IMR-90 (cell line): Measurements from ENCODE around the gene AK6. TPM values are rescaled to one million over a fixed set of nuclear protein-coding genes. Genes with fewer than 3 reads are reported as not detected.

ENCODE experiments used
- ATAC-seq: fragments of 200-7000 bp; cut with Tn5 transposase; 2 replicates; pipeline ENCODE4 v1.9.1; 2020; ENCODE audit warnings: low read depth, mild to moderate bottlenecking, moderate library complexity
- BruUV-seq: library from RNA; stranded (reverse); fragments of 400-500 nt; replicated peaks from 2 replicates; lab custom pipeline; 2021; lab: Mats Ljungman, UMichigan
- CTCF ChIA-PET: fragments of 300-600 bp; formaldehyde crosslinking; extraction: SDS; loops from one replicate; lab custom pipeline; 2021; ENCODE audit warnings: antibody characterized with exemption; lab: Yijun Ruan, JAX
- POLR2A ChIA-PET: fragments of 300-600 bp; sonication (Branson Sonifier 250); formaldehyde crosslinking; loops from one replicate; lab custom pipeline; 2022; ENCODE audit warnings: antibody characterized with exemption; ENCODE audit not compliant: unreplicated experiment; lab: Charles Lee
- DNase-seq: peaks from one replicate; pipeline ENCODE4 v3.0.0; 2013
- H2AFZ ChIP-seq: replicated peaks from 2 replicates; pipeline ENCODE3; 2013; ENCODE audit warnings: low read length, mild to moderate bottlenecking; ENCODE audit not compliant: poor library complexity
- H2AK5ac ChIP-seq: 2 replicates; pipeline ENCODE4 v1.6.1; 2013; ENCODE audit warnings: low read depth, low read length, inconsistent platforms
- H2AK9ac ChIP-seq: replicated peaks from 2 replicates; pipeline ENCODE3; 2013; ENCODE audit warnings: mild to moderate bottlenecking, low read depth, low read length, moderate library complexity; ENCODE audit not compliant: poor library complexity
- H2BK120ac ChIP-seq: 2 replicates; pipeline ENCODE4 v1.6.1; 2013; ENCODE audit warnings: low read depth, low read length, inconsistent platforms
- H2BK15ac ChIP-seq: 3 replicates; pipeline ENCODE4 v1.6.1; 2013; ENCODE audit warnings: low read depth, low read length, inconsistent platforms
- H2BK20ac ChIP-seq: 2 replicates; pipeline ENCODE4 v1.6.1; 2013; ENCODE audit warnings: low read depth, mild to moderate bottlenecking, inconsistent platforms, low read length, moderate library complexity
- H2BK5ac ChIP-seq: 2 replicates; pipeline ENCODE4 v1.6.1; 2013; ENCODE audit warnings: mild to moderate bottlenecking, low read depth, low read length, inconsistent platforms; ENCODE audit not compliant: poor library complexity, severe bottlenecking
- H3K14ac ChIP-seq: replicated peaks from 2 replicates; pipeline ENCODE4 v1.6.1; 2013; ENCODE audit warnings: low read depth, low read length, inconsistent platforms
- H3K18ac ChIP-seq: 2 replicates; pipeline ENCODE4 v1.6.1; 2013; ENCODE audit warnings: low read depth, low read length, control low read depth
- H3K23ac ChIP-seq: 2 replicates; pipeline ENCODE4 v1.6.1; 2013; ENCODE audit warnings: low read depth, low read length, inconsistent platforms
- H3K27ac ChIP-seq: 2 replicates; pipeline ENCODE4 v1.5.1; 2013; ENCODE audit warnings: mild to moderate bottlenecking, control low read depth, low read length; ENCODE audit not compliant: insufficient read depth
- H3K27me3 ChIP-seq: 2 replicates; pipeline ENCODE4 v1.6.1; 2013; ENCODE audit warnings: low read length; ENCODE audit not compliant: control insufficient read depth, insufficient read depth
- H3K36me3 ChIP-seq: 2 replicates; pipeline ENCODE4 v1.6.1; 2013; ENCODE audit warnings: low read length, mixed read lengths; ENCODE audit not compliant: control insufficient read depth, insufficient read depth
- H3K4ac ChIP-seq: 2 replicates; pipeline ENCODE4 v1.6.1; 2013; ENCODE audit warnings: low read depth, low read length, inconsistent platforms
- H3K4me1 ChIP-seq: 2 replicates; pipeline ENCODE4 v1.6.1; 2013; ENCODE audit warnings: low read length, mixed read lengths; ENCODE audit not compliant: control insufficient read depth, insufficient read depth
- H3K4me2 ChIP-seq: 2 replicates; pipeline ENCODE4 v1.6.1; 2013; ENCODE audit warnings: low read depth, mild to moderate bottlenecking, control low read depth, low read length, moderate library complexity
- H3K4me3 ChIP-seq: 2 replicates; pipeline ENCODE4 v1.5.1; 2013; ENCODE audit warnings: low read depth, mild to moderate bottlenecking, control low read depth, low read length, moderate library complexity; ENCODE audit not compliant: insufficient read depth
- H3K56ac ChIP-seq: 2 replicates; pipeline ENCODE4 v1.6.1; 2013; ENCODE audit warnings: low read length, inconsistent platforms; ENCODE audit not compliant: insufficient read depth; ENCODE audit errors: extremely low read depth
- H3K79me1 ChIP-seq, 2 experiments: 2 replicates each; pipeline ENCODE4 v1.6.1; 2013; ENCODE audit warnings: low read length in 2 of 2, inconsistent platforms in 1 of 2, low read depth in 1 of 2
- H3K9ac ChIP-seq: 2 replicates; pipeline ENCODE4 v1.6.1; 2013; ENCODE audit warnings: low read depth, low read length, control low read depth
- H3K9me1 ChIP-seq: 2 replicates; pipeline ENCODE4 v1.6.1; 2013; ENCODE audit warnings: low read length, inconsistent platforms; ENCODE audit not compliant: insufficient read depth
- H3K9me3 ChIP-seq: 2 replicates; pipeline ENCODE4 v1.6.1; 2013; ENCODE audit warnings: low read length; ENCODE audit not compliant: control insufficient read depth, insufficient read depth
- H4K20me1 ChIP-seq: 2 replicates; pipeline ENCODE4 v1.6.1; 2013; ENCODE audit warnings: low read length, inconsistent platforms; ENCODE audit not compliant: insufficient read depth
- H4K5ac ChIP-seq: 2 replicates; pipeline ENCODE4 v1.6.1; 2013; ENCODE audit warnings: mild to moderate bottlenecking, low read depth, low read length, control low read depth
- H4K8ac ChIP-seq, 2 experiments: 2 replicates each; pipeline ENCODE4 v1.6.1; 2013; ENCODE audit warnings: low read depth in 2 of 2, low read length in 2 of 2, control low read depth in 1 of 2, inconsistent platforms in 1 of 2
- H4K91ac ChIP-seq: 2 replicates; pipeline ENCODE4 v1.6.1; 2013; ENCODE audit warnings: low read depth, low read length, inconsistent platforms; ENCODE audit not compliant: insufficient read depth
- CEBPB ChIP-seq: IDR thresholded peaks from 2 replicates; pipeline ENCODE4 v1.6.1; 2012; ENCODE audit warnings: low read depth, low read length, improper control_type of control experiment
- CHD1 ChIP-seq: IDR thresholded peaks from 2 replicates; pipeline ENCODE4 v1.6.1; 2012; ENCODE audit warnings: low read depth, low read length, improper control_type of control experiment
- MAFK ChIP-seq: IDR thresholded peaks from 2 replicates; pipeline ENCODE4 v1.6.1; 2012; ENCODE audit warnings: low read depth, low read length, improper control_type of control experiment
- MAZ ChIP-seq: IDR thresholded peaks from 2 replicates; pipeline ENCODE4 v1.6.1; 2012; ENCODE audit warnings: low read depth, mild to moderate bottlenecking, low read length, improper control_type of control experiment, moderate library complexity, borderline replicate concordance
- MXI1 ChIP-seq: IDR thresholded peaks from 2 replicates; pipeline ENCODE4 v1.6.1; 2012; ENCODE audit warnings: low read depth, mild to moderate bottlenecking, low read length, moderate library complexity, borderline replicate concordance
- NFE2L2 ChIP-seq: fragments of 150-350 bp; IDR thresholded peaks from 2 replicates; pipeline ENCODE4 v1.6.1; 2016; ENCODE audit warnings: low read depth, mild to moderate bottlenecking, low read length
- RFX5 ChIP-seq: IDR thresholded peaks from 2 replicates; pipeline ENCODE4 v1.8.0; 2012; ENCODE audit warnings: low read depth, mild to moderate bottlenecking, low read length, moderate library complexity
- WGBS, 2 experiments: methylation state at CpG; one replicate each; pipeline versions ENCODE4 v1.1.5 to v1.1.7; 2013; ENCODE audit warnings: missing lambda C conversion rate in 2 of 2; ENCODE audit not compliant: insufficient read length in 1 of 2; ENCODE audit errors: extremely low coverage in 2 of 2; 5-methylcytosine and 5-hydroxymethylcytosine counted together
- dilution Hi-C: fragments of 300-500 bp; cut with HindIII; formaldehyde crosslinking; loops from one replicate; pipeline ENCODE4 v1.14.3; 2018; ENCODE audit warnings: low sequenced_read_pairs; ENCODE audit not compliant: unreplicated experiment
- in situ Hi-C: fragments of 300-500 bp; cut with MboI; formaldehyde crosslinking; loops from 3 replicates; pipeline ENCODE4 v1.14.3; 2019; ENCODE audit warnings: low sequenced_read_pairs, inconsistent platforms, mixed read lengths
- intact Hi-C: fragments of 100-400 bp; cut with micrococcal nuclease; formaldehyde crosslinking; loops from 2 replicates; pipeline ENCODE4 v1.10.0; 2022
- polyA plus RNA-seq, 3 experiments: library from polyadenylated mRNA; depleted of rRNA; stranded (reverse); fragments of >200 nt; gene quantifications; 2 replicates each; pipeline ENCODE4 v1.2.3, GENCODE V29; 2012; ENCODE audit warnings: low replicate concordance in 1 of 3
- total RNA-seq: library from RNA; depleted of rRNA; stranded (reverse); fragments of >200 nt; gene quantifications from 2 replicates; pipeline ENCODE4 v1.2.3, GENCODE V29; 2012

The AK6 gene
- total and polyA plus RNA-seq, 2 of the 4 experiments (the other 2 are of a cell fraction): 14.7 to 34.4 TPM

GRCh38 chr5:69360442-69360841 is 8.9 kb downstream of the AK6 start:
- Histone ChIP-seq H3K56ac (no peak overlapping the region), H2BK5ac (no peak overlapping the region), H3K36me3 (peaks cover 18% of the 10 kb centered on the region), H4K5ac (no peak overlapping the region), H3K9me3 (no peaks in the 10 kb centered on the region), H2AK5ac (no peak overlapping the region), H3K9ac (no peak overlapping the region), H3K79me1 (peaks cover 34 to 50% of the 10 kb centered on the region in 2 experiments), H3K9me1 (no peaks in the 10 kb centered on the region; the same call in 1 of the 2 replicates), H4K91ac (no peak overlapping the region), H2BK120ac (no peak overlapping the region), H2AK9ac (no peak overlapping the region), H2BK15ac (no peak overlapping the region), H3K14ac (no peak overlapping the region), H3K4me2 (no peak overlapping the region), H3K4ac (no peak overlapping the region), H3K23ac (no peak overlapping the region), H3K18ac (no peak overlapping the region), H2AFZ (no peak overlapping the region), H4K20me1 (peaks cover 15% of the 10 kb centered on the region; the same call in 1 of the 2 replicates), H3K4me1 (no peaks in the 10 kb centered on the region), H2BK20ac (no peak overlapping the region), H3K27ac (no peak overlapping the region), H3K4me3 (no peak overlapping the region), H4K8ac (no peak overlapping the region), H3K27me3 (no peaks in the 10 kb centered on the region)
- ChIA-PET POLR2A (no interaction called here), CTCF (no interaction called here)
- no peak for DNase-seq
- TF ChIP-seq CHD1: no peak
- no peak for TF ChIP-seq MXI1
- no peak for TF ChIP-seq MAZ
- TF ChIP-seq MAFK: no peak
- TF ChIP-seq RFX5: no peak
- TF ChIP-seq CEBPB: no peak
- no peak for TF ChIP-seq NFE2L2
- no CpG with 5 or more reads among the region's 1 CpG for WGBS, 2 experiments
- no peak for ATAC-seq
- intact Hi-C loops: loop anchor here (10.0 kb wide), 1 partner anchor 166 kb away; no protein-coding TSS in a partner anchor
- in situ Hi-C loops: no loop called here
- dilution Hi-C loops: no loop called here
- BruUV-seq: no TSS peak
